Measurements from ENCODE around the gene SOBP. TPM values are rescaled to one million over a fixed set of nuclear protein-coding genes. Genes with fewer than 3 reads are reported as not detected.

SOBP gene
- total RNA-seq, 4 donors from 2014 or later = 0.27 to 2.7 (median 1.5) TPM

DNA sequence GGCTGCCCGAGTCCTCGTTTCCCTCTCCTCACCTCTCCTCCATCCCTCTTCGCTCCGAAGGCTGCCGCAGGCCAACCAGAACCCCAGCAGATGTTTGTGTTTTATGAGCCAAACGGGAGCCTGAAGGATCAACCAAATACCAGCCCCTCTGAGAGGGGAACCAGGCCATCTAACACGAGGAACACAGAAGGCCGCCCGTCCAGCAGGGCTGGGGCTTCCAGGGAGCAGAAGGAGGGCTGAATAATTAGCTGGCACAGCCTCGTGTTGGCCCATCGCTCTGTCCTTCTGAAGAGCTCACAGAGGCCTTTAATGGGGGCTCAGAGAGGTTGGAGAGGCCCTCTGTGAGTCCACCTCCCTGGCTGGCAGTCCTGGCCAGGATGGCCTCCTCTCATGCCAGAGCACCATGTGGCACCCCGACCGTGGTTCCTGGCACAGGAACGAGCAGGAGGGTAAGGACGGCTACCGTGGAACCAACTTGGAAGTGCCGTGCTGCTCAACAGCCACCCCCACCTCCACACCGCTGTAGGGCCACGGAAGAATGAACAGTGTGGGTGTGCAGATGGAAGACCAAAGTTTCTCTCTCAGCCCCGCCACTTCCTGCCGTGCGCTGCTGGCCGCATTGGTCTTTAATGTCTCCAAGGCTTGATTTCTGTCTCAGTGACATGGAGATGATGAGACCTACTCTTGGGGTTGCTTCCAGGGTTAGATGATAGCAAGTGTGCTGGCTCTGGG lies 179.0 kb downstream of the SOBP start:
- H3K4me3 ChIP-seq (ENCODE audit: low read depth, poor library complexity, severe bottlenecking) = no peak overlapping the region
- 80 to 90% methylated on average over 22 to 23 of the region's 23 CpGs for WGBS, 2 donors
- no peak for DNase-seq (ENCODE audit: low spot score in 2 of 2)
- TF ChIP-seq, protein P1, sequence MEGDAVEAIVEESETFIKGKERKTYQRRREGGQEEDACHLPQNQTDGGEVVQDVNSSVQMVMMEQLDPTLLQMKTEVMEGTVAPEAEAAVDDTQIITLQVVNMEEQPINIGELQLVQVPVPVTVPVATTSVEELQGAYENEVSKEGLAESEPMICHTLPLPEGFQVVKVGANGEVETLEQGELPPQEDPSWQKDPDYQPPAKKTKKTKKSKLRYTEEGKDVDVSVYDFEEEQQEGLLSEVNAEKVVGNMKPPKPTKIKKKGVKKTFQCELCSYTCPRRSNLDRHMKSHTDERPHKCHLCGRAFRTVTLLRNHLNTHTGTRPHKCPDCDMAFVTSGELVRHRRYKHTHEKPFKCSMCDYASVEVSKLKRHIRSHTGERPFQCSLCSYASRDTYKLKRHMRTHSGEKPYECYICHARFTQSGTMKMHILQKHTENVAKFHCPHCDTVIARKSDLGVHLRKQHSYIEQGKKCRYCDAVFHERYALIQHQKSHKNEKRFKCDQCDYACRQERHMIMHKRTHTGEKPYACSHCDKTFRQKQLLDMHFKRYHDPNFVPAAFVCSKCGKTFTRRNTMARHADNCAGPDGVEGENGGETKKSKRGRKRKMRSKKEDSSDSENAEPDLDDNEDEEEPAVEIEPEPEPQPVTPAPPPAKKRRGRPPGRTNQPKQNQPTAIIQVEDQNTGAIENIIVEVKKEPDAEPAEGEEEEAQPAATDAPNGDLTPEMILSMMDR (IDR thresholded peaks at IDR 0.05) = no peak
- intact Hi-C loops (cut with DNase I; ENCODE audit: low total_unique reads) = no loop called here

DNA sequence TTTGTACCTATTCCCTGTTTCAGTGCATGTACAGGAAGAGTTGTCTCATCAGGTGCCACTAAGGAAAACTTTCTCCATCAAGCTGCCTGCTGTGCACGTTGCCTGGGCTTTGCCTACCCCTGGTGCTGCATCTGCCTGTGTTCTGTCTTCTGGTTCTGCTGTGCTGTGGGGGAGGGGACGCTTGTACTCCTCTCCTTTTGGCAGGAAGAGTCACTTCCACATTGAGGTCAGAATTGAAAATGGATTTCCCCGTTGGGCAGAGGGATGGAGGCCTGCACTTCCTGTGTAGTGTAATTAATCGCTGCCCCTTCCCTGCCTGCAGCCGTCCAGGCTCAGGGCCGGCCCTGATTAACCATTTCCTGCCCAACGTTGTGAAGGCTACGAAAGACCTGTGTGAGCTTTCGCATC lies 180.9 kb downstream of the SOBP start:
- intact Hi-C loops (cut with DNase I; ENCODE audit: low total_unique reads) = loop anchor here (10.0 kb wide), 1 partner anchor 174 kb away; no protein-coding TSS in a partner anchor
- H3K4me3 ChIP-seq (ENCODE audit: low read depth, poor library complexity, severe bottlenecking) = no peak overlapping the region
- no peak for TF ChIP-seq POLR2A (IDR thresholded peaks at IDR 0.05)
- TF ChIP-seq, protein P1 (IDR thresholded peaks at IDR 0.05) = no peak
- 25 to 34% methylated on average over 9 of the region's 9 CpGs for WGBS, 2 donors
- DNase-seq (ENCODE audit: low spot score in 2 of 2) = peak; percentile 41 to 81

DNA sequence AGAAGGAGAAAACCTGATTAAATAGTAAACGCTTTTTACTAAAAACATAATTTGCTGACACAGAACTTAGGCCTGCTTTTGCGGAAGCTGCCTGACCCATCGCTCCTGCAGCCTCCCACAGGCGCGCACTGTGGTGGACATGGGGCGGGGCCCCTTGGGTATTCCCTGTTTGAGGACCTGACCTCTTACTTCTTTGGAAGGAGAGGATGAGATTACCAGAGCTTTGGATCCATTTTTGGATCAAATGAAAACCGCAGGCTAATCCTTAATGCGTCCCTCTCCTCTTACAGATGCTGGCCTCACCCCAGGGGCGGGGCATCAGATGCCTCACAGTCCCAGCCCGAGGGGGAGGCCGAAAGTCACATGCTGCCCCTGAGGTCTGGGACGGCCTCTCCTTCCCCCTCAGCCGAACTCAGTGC lies 183.2 kb downstream of the SOBP start:
- no peak for DNase-seq (ENCODE audit: low spot score in 2 of 2)
- TF ChIP-seq, protein P1 (IDR thresholded peaks at IDR 0.05) = no peak
- TF ChIP-seq POLR2A (IDR thresholded peaks at IDR 0.05) = no peak
- no peak overlapping the region for H3K4me3 ChIP-seq (ENCODE audit: low read depth, poor library complexity, severe bottlenecking)
- intact Hi-C loops (cut with DNase I; ENCODE audit: low total_unique reads) = loop anchor here (10.0 kb wide), 1 partner anchor 172 kb away; no protein-coding TSS in a partner anchor
- WGBS, 2 donors = 71 to 74% methylated on average over 13 of the region's 13 CpGs

DNA sequence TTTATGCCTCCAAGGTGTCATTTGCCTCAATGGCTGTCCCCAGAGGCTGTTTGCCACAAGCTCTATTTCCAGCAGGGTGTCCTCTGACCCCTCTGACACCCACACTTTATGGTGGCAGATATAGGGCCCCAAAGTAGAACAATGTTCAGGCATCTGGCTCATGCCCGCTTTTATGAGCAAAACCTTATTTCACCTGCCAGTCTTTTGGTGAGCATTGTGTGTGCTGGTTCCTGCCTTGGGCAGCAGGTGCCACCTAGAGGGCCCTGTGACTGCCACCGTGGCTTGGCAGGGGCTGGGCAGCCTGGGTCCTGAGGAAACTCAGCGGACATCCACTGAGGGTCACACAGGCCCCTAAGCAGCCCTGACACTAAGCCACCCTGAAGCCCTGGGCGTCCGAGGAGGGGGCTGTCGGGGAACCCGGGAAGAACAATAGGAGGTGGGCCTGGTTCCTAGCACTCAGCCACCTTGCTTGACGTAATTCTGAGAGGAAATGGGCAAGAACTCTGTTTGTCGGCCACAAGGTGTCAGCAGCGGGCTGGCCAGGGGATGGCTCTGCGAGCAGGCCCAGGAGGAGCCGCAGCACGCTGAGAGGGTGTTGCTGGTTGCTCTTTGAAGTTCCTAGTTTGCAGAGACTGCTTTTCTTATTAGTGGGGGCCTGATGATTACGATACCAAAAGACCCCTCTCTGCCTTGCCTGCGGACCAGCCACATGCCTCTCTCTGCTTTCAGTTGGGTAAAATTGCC lies 185.2 kb downstream of the SOBP start:
- TF ChIP-seq POLR2A (IDR thresholded peaks at IDR 0.05) = no peak
- TF ChIP-seq, protein P1 (IDR thresholded peaks at IDR 0.05) = peak in 1 of 3 donors; percentile 71
- 15 to 18% methylated on average over 14 to 15 of the region's 15 CpGs for WGBS, 2 donors
- H3K4me3 ChIP-seq (ENCODE audit: low read depth, poor library complexity, severe bottlenecking) = no peak overlapping the region
- intact Hi-C loops (cut with DNase I; ENCODE audit: low total_unique reads) = loop anchor here (10.0 kb wide), 1 partner anchor 170 kb away; no protein-coding TSS in a partner anchor
- DNase-seq (ENCODE audit: low spot score in 2 of 2) = peak; percentile 51 to 94

DNA sequence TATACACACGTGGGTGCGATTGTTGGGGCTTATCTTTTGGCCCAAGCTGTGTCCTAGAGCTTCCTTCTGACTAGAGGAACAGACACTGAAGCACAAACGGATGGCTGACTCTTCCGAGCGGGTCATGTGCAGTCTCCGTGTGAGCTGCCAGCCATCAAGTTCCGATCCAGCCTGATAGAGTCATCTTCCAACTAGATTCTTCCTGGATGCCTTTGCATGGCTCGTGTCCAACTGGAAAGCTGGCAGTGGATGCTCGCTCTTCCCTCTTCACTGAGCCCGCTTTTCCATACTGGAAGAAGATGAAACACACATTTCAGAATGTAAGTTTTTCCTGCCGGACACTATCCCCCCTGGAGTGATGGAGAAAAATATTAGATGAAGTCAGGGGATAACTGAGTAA lies 186.1 kb downstream of the SOBP start:
- peak in 1 of 2 donors; percentile 79 for DNase-seq (ENCODE audit: low spot score in 2 of 2)
- H3K4me3 ChIP-seq (ENCODE audit: low read depth, poor library complexity, severe bottlenecking) = no peak overlapping the region
- 59 to 68% methylated on average over 11 of the region's 11 CpGs for WGBS, 2 donors
- intact Hi-C loops (cut with DNase I; ENCODE audit: low total_unique reads) = loop anchor here (10.0 kb wide), 1 partner anchor 169 kb away; no protein-coding TSS in a partner anchor
- TF ChIP-seq POLR2A (IDR thresholded peaks at IDR 0.05) = no peak
- TF ChIP-seq, protein P1 (IDR thresholded peaks at IDR 0.05) = no peak
